Stimulated activated CD8-positive, alpha-beta memory T cell treated with anti-CD3 and anti-CD28 coated beads, Interleukin-15, amount 100 ng/mL, for 48 hours (primary cell): ENCODE data around the gene MRGPRX2.

Experiments used
- DNase-seq, 2 donors: peaks; one replicate each; pipeline ENCODE4 v3.0.0-alpha.2; 2020; ENCODE audit warnings: low read depth in 2 of 2

The MRGPRX2 gene

DNA sequence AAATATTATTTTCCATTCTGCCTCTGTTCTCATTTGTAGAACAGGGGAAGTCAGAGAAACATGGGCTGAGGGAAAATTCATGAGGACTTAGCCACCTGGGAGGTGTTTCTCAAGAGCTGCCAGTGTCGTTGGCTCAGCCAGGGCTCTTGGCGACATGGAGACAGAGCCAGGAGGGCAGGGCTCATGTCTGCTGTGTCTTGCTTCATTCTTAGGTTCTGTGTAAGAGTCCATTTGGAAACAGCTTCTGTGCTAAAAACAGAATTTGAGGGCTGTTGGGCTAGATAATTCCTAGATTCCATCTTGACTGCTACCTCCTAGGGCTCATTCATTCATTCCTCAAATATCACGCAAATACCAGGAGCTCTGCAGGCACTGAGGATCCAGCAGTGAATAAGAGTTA is 15.1 kb upstream of the MRGPRX2 start:
- no peak for DNase-seq

GRCh38 chr11:19073454-19074415 is 13.2 kb upstream of the MRGPRX2 start:
- no peak for DNase-seq

DNA sequence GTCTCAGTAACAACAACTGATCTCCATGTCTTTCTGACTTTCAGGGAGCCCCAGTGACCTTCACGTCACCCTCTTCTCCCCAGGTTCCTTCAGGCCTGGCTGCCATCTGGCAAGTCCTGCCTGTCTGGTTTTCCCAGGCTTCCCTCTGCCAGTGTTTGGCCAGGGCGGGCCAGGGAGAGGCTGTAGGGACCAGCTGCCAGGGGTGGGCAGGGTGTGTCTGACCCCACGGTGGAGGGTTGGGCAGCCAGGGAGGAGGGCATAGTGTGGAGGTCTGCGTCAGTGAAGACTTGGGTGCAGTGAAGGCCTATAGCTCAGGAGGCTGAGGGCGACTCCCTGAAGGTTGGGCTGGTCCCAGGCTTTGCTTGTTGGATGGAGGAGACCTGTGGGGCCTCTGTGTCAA is 11.9 kb upstream of the MRGPRX2 start:
- DNase-seq = no peak

DNA sequence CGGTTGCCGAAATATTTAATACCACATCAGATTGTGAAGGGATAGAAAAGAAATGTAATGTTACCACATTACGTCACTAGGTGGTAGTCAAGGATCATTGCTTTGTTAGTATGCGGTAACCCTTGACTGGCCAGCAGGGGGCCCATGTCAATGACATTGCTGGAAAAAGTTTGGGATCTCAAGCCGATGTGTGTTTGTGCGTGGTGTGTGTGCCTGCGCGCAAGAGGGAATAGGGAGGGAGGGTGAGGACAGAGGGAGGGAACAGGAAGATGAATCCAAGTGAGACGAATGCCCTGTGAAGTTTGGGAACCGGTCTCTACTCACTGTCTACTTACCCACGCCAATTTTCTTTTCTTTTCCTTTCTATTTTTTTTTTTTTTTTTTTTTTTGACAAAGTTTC is 10.7 kb upstream of the MRGPRX2 start:
- peak; percentile 15 to 25 for DNase-seq

GRCh38 chr11:19059833-19060232 is 684 bp downstream of the MRGPRX2 start:
- no peak for DNase-seq

DNA sequence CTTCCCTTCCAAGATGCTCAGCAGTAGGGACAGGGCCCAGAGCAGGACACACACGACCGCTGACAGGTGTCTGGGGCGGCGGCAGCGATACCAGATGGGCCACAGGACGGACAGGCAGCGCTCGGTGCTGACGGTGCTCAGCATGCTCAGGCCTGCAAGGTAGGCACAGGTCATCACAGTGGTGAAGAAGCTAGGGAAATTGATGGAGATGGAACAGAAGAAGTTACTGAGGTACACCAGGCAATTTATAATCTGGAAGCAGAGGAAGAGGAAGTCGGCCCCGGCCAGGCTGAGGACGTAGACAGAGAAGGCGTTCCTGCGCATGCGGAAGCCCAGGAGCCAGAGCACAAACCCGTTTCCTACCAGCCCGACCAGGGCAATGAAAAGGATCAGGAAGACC is 4.6 kb downstream of the MRGPRX2 start:
- DNase-seq = no peak

DNA sequence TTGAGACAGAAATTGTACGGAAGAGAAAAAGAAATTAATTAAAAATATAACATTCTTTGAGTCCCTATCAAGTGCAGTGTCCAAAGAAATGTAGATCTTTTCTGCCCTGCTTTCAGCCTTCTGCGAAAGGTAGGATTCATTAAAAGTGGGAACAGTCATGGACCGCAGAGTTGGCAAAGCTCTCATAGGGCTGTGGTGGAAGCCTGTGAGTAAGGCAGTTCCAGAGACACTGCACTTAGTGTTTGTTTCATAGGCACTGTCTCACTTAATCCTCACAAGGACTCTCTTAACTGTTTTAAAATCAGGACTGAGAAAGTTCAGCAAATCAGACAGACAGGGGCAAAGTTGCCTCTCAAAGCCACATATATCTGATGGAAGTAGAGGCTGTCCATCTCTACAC is 5.5 kb downstream of the MRGPRX2 start:
- DNase-seq = no peak

- DNase-seq = no peak
These were observed 6.6 kb downstream of the MRGPRX2 start for GRCh38 chr11:19053909-19054308.

DNA sequence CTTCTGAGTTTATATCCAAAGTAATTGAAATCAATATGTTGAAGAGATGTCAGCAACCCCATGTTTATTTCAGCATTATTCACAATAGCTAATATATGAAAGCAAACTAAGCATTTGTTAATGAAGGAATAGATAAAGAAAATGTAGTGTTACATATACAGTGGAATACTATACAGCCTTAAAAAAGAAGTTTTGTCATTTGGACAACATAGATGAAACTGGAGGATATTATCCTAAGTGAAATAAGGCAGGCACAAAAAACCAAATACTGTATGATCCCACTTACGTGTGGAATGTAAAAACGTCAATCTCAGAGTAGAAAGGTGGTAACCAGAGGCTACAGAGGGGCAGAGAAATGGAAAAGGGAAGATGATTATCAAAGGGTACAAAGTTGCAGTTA is 10.2 kb downstream of the MRGPRX2 start:
- DNase-seq = no peak

DNA sequence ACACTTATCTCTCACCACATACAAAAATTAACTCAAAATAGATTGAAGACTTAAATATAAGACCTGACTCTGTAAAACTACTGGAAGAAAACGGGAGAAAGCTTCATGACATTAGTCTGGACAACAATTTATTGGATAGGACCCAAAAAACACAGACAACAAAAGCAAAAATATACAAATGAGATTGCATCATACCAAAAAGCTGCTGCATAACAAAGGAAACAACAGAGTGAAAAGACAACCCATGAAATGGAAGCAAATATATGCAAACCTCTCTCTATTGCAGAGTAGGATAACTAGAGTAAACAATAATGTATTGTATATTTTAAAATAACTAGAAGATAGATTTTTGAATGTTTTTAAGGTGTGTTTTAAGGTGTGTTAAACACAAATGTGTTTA is 11.2 kb downstream of the MRGPRX2 start:
- no peak for DNase-seq

- no peak for DNase-seq
These were observed 20.5 kb downstream of the MRGPRX2 start for GRCh38 chr11:19040051-19040450.

GRCh38 chr11:19039409-19039808 is 21.1 kb downstream of the MRGPRX2 start:
- DNase-seq = no peak

DNA sequence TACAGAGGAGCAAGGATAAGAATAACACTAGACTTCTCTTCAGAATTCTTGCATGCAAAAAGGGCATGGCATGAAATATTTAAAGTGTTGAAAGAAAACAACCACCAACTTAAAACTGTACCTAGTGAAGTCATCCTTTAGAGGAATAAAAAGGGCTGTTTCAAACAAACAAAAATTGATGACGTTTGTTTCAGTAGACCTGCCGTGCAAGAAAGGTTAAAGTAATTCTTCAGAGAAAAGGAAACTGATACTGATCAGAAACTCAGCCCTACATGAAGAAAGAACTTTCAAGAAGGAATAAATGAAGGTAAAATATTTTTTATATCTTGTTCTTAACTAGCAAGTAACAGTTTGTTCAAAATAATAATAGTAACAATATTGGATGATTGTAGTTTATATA is 27.5 kb downstream of the MRGPRX2 start:
- no peak for DNase-seq

DNA sequence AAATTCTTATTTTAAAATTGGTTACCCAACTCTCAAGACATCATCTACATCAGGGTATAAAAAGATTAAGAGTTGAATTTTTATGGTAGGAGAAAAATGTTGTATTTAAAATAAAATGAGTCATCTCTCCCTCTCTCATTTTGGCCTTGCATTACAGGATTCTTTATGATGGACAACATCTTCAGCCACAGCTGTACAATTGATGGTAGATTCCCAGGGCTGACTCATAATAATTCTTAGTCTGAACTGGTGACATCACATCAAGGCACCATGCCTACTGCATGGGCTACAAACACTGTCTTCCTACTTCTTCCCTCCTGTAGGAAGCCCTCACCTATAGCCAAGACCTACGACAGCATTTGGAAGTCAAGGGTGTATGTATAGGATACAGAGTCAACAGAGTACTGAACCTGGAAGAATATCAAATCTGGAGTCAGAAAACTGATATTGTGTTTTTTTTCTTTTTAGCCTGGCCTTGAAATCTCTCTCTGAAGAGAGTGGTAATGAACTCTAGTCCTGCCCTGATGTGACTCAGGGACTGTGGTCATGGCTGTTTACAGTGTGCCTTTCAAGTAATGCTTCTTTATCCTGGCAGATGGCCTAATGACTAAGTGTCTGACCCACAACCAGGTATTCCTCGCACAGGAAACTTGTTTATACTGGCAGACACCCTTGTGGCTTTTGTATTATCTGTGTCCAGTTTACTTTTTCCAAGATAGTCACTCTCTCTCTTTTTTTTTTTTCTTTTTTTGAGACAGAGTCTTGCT is 32.5 kb downstream of the MRGPRX2 start:
- no peak for DNase-seq

GRCh38 chr11:19026862-19027261 is 33.7 kb downstream of the MRGPRX2 start:
- no peak for DNase-seq

DNA sequence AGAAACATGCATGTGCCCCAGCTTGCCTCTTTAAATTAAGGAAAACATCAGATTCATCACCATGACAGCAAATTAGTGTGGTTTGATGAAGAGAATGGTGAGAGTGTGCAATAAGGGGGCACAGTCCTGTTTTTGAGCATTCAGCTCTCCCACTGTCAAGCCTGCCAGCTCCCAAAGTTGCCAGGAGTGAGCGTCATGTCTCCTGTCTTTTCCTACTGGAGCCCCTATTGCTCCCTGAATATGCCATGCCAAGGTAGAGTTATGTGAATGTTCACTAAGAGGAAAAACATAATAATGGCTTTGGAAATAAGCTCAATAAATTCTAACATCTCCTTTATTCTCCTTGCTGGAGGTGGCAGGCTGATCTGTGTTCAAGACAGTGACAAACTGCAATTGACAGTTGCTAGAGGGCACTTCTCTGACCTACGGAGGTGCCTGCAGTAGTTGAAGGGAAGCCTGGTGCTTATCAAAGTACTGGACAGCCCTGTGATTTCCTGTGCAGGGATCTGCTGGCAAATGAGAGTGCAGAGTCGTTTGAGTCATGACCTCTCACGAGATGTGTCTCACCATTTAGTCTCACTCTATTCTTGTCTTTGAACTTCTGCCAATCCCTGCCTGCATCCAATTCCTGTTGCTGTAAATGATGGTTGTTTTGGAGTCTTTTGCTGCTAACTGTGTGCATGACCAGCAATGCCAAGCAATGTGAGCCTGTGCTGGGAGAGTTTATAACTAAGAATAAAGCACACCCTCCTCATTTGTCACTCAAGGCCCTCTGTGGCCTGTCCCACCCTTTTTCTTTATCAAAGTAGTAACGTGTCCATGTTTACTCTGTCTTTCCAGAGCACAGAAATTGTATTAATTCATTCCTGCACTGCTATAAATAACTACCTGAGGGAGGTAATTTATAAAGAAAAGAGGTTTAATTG is 34.8 kb downstream of the MRGPRX2 start:
- DNase-seq = no peak

- no peak for DNase-seq
These were observed 39.7 kb downstream of the MRGPRX2 start for GRCh38 chr11:19020831-19021230.

GRCh38 chr11:19018901-19019300 is 41.6 kb downstream of the MRGPRX2 start:
- no peak for DNase-seq

DNA sequence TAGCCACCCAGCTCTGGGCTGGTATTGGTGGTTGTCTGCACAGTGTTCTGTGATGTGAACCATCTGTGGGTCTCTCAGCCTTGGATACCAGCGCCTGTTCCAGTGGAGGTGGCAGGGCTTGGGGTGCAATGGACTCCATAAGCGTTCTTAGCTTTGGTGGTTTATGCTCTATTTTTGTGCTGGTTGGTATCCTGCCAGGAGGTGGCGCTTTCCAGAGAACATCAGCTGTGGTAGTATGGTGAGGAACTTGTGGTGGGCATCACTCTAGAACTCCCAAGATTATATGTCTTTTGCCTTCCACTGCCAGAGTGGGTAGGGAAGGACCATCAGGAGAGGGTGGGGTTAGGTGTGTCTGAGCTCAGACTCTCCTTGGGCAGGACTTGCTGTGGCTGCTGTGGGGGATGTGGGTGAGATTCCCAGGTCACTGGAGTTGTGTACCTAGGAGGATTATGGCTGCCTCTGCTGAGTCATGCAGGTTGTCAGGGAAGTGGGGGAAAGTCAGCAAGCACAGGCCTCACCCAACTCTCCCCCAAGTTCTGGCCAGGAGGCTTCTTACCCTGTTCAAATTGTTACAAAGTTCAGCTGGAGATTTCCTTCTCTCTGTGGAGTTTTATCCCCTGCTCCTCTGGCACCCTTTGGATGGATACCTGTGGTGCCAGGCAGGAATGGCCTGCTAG is 47.2 kb downstream of the MRGPRX2 start:
- no peak for DNase-seq

DNA sequence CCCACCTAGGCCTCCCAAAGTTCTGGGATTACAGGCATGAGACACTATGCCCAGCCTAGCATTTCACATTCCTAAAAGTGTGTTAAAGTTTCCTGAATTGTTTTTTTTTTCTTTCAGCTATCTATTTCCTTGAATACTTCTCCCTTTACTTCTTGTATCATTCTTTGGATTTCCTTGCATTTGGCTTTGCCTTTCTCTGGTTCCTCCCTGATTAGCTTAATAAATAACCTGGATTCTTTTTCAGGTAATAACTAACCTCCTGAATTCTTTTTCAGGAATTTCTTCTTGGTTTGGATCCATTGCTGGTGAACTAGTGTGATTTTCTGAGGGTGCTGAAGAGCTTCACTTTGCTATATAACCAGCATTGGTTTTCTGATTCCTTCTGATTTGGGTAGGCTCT is 47.9 kb downstream of the MRGPRX2 start:
- no peak for DNase-seq
